Measurements from ENCODE around the gene LUM. TPM values are rescaled to one million over a fixed set of nuclear protein-coding genes. Genes with fewer than 3 reads are reported as not detected.
A peak's percentile ranks its signal among the peaks of the same experiment; 100 is the strongest.

LUM gene
- total and polyA plus RNA-seq, 2 donors (not counting 1 experiment from before 2014, with no cell fraction given) = 217 to 577 TPM

GRCh38 chr12:91074154-91074709, 37.1 kb downstream of the LUM start:
- Histone ChIP-seq H3K36me3 (ENCODE audit: control insufficient read depth, insufficient read depth, low read length) (no peaks in the 10 kb centered on the region), H3K9me3 (ENCODE audit: control insufficient read depth, insufficient read depth, low read depth, low read length) (no peaks in the 10 kb centered on the region), H3K79me2 (ENCODE audit: control insufficient read depth, insufficient read depth, low read length) (no peaks in the 10 kb centered on the region), H2AFZ (ENCODE audit: low read length) (peak overlapping the region; percentile 3), H4K20me1 (ENCODE audit: control insufficient read depth, extremely low read depth, insufficient read depth, low read length) (no peaks in the 10 kb centered on the region), H3K27ac (ENCODE audit: insufficient read depth, low read length) (no peak overlapping the region), H3K9ac (ENCODE audit: insufficient read depth, low read length) (no peak overlapping the region), H3K4me1 (ENCODE audit: control insufficient read depth, extremely low read depth, insufficient read depth, low read length) (no peaks in the 10 kb centered on the region), H3K4me2 (ENCODE audit: extremely low read depth, insufficient read depth, low read length) (peak overlapping the region; percentile 29), H3K4me3 (replicated peaks in 1 of 4; ENCODE audit: control extremely low read depth in 1 of 4, insufficient read depth in 1 of 4, low read depth in 3 of 4, low read length in 4 of 4) (no peak overlapping the region), H3K27me3 (ENCODE audit: control insufficient read depth, insufficient read depth, low read length) (no peaks in the 10 kb centered on the region)
- DNase-seq (ENCODE audit: low read depth in 2 of 2) = peak; percentile 26 to 31
- TF ChIP-seq, protein P1, sequence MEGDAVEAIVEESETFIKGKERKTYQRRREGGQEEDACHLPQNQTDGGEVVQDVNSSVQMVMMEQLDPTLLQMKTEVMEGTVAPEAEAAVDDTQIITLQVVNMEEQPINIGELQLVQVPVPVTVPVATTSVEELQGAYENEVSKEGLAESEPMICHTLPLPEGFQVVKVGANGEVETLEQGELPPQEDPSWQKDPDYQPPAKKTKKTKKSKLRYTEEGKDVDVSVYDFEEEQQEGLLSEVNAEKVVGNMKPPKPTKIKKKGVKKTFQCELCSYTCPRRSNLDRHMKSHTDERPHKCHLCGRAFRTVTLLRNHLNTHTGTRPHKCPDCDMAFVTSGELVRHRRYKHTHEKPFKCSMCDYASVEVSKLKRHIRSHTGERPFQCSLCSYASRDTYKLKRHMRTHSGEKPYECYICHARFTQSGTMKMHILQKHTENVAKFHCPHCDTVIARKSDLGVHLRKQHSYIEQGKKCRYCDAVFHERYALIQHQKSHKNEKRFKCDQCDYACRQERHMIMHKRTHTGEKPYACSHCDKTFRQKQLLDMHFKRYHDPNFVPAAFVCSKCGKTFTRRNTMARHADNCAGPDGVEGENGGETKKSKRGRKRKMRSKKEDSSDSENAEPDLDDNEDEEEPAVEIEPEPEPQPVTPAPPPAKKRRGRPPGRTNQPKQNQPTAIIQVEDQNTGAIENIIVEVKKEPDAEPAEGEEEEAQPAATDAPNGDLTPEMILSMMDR (conservative IDR thresholded peaks at IDR 0.05 in 1 of 2, IDR thresholded peaks at IDR 0.05 in 1 of 2; ENCODE audit: low read depth in 1 of 2, low read length in 2 of 2) = no peak
- TF ChIP-seq EZH2 (IDR thresholded peaks at IDR 0.05; ENCODE audit: low read length, missing control alignments) = no peak

DNA sequence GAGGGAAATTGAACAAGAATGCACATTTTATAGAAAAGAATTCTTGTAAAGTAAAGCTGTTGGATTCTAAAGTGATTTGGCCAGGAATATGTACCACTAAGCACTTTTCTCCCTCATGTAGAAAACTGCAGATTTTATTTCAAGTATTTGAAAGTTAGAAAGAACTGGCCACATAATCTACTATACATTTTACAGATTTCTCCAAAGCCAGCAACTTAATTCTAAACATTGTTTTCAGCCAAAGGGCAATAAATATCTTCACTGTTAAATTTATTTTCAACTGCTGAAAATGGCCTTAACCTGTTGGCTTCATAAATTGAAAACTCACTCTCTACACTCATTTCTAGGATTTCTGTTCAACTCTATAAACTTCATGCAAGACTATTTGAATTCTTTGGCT, 37.9 kb downstream of the LUM start:
- Histone ChIP-seq H3K79me2 (ENCODE audit: control insufficient read depth, insufficient read depth, low read length) (no peaks in the 10 kb centered on the region), H2AFZ (ENCODE audit: low read length) (no peak overlapping the region)
- no peak for TF ChIP-seq EZH2 (IDR thresholded peaks at IDR 0.05; ENCODE audit: low read length, missing control alignments)
- TF ChIP-seq, protein P1 (conservative IDR thresholded peaks at IDR 0.05 in 1 of 2, IDR thresholded peaks at IDR 0.05 in 1 of 2; ENCODE audit: low read depth in 1 of 2, low read length in 2 of 2) = no peak

DNA sequence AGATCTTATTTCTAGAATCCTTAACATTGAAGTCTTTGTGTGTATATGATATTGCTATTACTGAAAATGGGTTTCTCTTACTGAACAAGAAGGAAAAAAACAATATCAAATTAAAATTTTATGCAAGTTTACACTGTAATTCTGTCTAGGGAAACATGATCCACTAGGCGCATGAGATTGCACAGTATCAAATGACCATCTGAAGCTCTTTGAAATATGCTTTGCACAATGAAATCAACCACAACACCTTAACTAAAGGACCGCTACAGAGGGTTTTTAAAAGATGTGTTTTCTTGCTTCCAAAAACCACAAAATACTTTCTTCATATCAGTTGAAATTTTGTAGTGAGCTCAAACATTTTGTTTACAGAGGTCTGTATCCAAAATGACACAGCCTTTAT, 38.4 kb downstream of the LUM start:
- no peak for TF ChIP-seq EZH2 (IDR thresholded peaks at IDR 0.05; ENCODE audit: low read length, missing control alignments)
- TF ChIP-seq, protein P1 (conservative IDR thresholded peaks at IDR 0.05 in 1 of 2, IDR thresholded peaks at IDR 0.05 in 1 of 2; ENCODE audit: low read depth in 1 of 2, low read length in 2 of 2) = no peak
- Histone ChIP-seq H3K79me2 (ENCODE audit: control insufficient read depth, insufficient read depth, low read length) (no peaks in the 10 kb centered on the region), H3K27me3 (ENCODE audit: control insufficient read depth, insufficient read depth, low read length) (no peaks in the 10 kb centered on the region), H3K4me2 (ENCODE audit: extremely low read depth, insufficient read depth, low read length) (no peak overlapping the region), H3K36me3 (ENCODE audit: control insufficient read depth, insufficient read depth, low read length) (no peaks in the 10 kb centered on the region), H3K9ac (ENCODE audit: insufficient read depth, low read length) (no peak overlapping the region), H2AFZ (ENCODE audit: low read length) (no peak overlapping the region), H3K27ac (ENCODE audit: insufficient read depth, low read length) (no peak overlapping the region), H3K4me3 (replicated peaks in 1 of 4; ENCODE audit: control extremely low read depth in 1 of 4, insufficient read depth in 1 of 4, low read depth in 3 of 4, low read length in 4 of 4) (no peak overlapping the region), H3K9me3 (ENCODE audit: control insufficient read depth, insufficient read depth, low read depth, low read length) (no peaks in the 10 kb centered on the region), H3K4me1 (ENCODE audit: control insufficient read depth, extremely low read depth, insufficient read depth, low read length) (no peaks in the 10 kb centered on the region), H4K20me1 (ENCODE audit: control insufficient read depth, extremely low read depth, insufficient read depth, low read length) (no peaks in the 10 kb centered on the region)
- DNase-seq (ENCODE audit: low read depth in 2 of 2) = peak in 1 of 2 donors; percentile 35

More for the DNA sequence above, 37.9 kb downstream of the LUM start:
- Histone ChIP-seq H3K4me2 (ENCODE audit: extremely low read depth, insufficient read depth, low read length) (no peak overlapping the region), H3K9me3 (ENCODE audit: control insufficient read depth, insufficient read depth, low read depth, low read length) (no peaks in the 10 kb centered on the region), H3K4me3 (replicated peaks in 1 of 4; ENCODE audit: control extremely low read depth in 1 of 4, insufficient read depth in 1 of 4, low read depth in 3 of 4, low read length in 4 of 4) (no peak overlapping the region), H3K4me1 (ENCODE audit: control insufficient read depth, extremely low read depth, insufficient read depth, low read length) (no peaks in the 10 kb centered on the region), H4K20me1 (ENCODE audit: control insufficient read depth, extremely low read depth, insufficient read depth, low read length) (no peaks in the 10 kb centered on the region), H3K27me3 (ENCODE audit: control insufficient read depth, insufficient read depth, low read length) (no peaks in the 10 kb centered on the region), H3K27ac (ENCODE audit: insufficient read depth, low read length) (no peak overlapping the region), H3K36me3 (ENCODE audit: control insufficient read depth, insufficient read depth, low read length) (no peaks in the 10 kb centered on the region), H3K9ac (ENCODE audit: insufficient read depth, low read length) (no peak overlapping the region)
- no peak for DNase-seq (ENCODE audit: low read depth in 2 of 2)

All from fibroblast of lung (primary cell).